ENCODE data around the gene SYT7. TPM values are rescaled to one million over a fixed set of nuclear protein-coding genes. Genes with fewer than 3 reads are reported as not detected.

The SYT7 gene
- polyA plus RNA-seq, 3 donors, result 5.0 to 6.5 (median 5.0) TPM

GRCh38 chr11:61586792-61587430 is 6.0 kb upstream of the SYT7 start:
- no peak for DNase-seq

DNA sequence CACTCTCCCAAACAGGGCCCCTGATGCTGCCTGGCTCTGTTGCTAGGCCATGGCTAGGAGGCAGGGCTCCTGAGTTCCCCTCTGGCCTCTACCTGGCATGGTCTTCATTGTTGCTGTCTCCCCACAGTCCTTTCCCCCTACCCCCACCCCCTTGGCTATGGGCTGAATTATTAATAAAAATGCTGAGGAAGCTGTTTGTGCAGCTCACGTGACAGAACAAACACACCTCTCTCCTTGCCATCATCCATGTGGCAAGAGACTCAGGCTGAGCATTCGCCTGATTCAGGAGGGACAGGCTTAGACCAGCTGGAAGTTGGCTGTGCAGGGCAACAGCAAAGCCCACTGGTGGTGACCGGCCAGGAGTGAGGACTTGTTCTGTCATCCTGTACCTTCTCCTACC is 4.2 kb upstream of the SYT7 start:
- DNase-seq, result no peak

- no peak for DNase-seq
Measured at GRCh38 chr11:61581931-61582330, 1.1 kb upstream of the SYT7 start.

- DNase-seq, result no peak
Measured at GRCh38 chr11:61580271-61580888, 496 bp downstream of the SYT7 start.

GRCh38 chr11:61579676-61580270 is 1.1 kb downstream of the SYT7 start:
- no peak for DNase-seq

DNA sequence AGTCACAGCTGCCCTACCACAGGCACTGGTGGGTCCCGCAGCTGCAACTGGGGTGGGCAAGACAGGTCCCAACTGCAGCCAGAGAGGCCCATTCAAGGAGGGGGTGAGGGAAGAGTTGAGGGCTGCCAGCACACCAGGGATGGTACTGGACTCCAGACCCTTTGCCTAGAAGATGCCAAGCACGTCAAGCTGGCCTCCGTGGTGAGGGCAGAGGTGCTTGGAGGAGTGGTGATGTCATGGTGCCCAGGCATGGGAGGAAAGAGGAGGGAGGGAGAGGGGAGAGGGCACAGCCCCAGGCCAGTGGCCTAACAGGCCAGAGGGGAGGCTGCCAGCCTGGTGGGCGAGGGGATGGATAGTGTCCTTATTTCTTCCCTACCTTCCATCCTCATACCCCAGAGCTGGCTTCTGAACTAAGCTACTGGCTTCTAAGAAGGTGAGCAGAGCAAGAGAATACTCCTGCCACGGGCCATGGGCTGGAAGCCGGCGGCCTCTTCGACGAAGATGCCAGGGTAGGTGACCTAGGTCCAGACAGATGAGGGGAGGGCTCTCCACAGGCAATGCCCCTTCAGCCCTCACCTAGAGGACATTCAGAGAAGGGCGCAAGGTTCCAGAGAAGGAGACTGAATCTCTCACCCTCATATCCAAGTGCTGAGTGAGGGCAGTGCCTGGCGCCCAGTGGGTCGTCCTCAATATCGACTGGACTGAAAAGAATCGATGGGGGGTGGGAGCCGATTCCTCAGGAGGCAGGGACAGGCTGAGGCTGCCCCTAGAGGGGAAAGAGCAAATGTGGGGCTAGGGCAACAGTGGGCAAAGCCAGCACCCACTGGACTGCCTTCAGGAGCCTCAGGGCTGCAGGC is 1.8 kb downstream of the SYT7 start:
- no peak for DNase-seq

- DNase-seq, result no peak
Measured at GRCh38 chr11:61577383-61578118, 3.3 kb downstream of the SYT7 start.

GRCh38 chr11:61575886-61576861 is 4.7 kb downstream of the SYT7 start:
- DNase-seq, result no peak

GRCh38 chr11:61574611-61575010 is 6.3 kb downstream of the SYT7 start:
- no peak for DNase-seq

- DNase-seq, result no peak
Measured at GRCh38 chr11:61572913-61573312, 8.0 kb downstream of the SYT7 start.

- no peak for DNase-seq
Measured at GRCh38 chr11:61571869-61572268, 9.0 kb downstream of the SYT7 start.

DNA sequence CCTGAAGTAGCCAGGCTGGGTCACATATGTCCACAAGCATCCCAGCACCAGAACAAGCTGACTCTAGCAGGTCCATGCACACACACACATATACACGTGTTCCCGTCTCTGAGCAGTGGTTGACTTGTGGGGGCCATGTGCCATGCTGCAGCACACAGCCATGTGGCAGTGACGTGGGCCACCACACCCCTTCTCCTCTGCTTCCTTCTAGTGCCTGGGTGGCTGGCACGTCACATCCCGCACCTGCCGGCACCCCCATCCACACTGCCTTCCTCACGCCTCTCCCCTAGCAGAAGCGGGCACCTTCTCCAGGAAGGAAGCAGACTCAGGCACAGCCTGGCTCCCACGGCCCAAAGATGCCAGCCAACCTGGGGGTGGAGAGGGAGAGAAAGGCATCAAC is 9.5 kb downstream of the SYT7 start:
- no peak for DNase-seq

DNA sequence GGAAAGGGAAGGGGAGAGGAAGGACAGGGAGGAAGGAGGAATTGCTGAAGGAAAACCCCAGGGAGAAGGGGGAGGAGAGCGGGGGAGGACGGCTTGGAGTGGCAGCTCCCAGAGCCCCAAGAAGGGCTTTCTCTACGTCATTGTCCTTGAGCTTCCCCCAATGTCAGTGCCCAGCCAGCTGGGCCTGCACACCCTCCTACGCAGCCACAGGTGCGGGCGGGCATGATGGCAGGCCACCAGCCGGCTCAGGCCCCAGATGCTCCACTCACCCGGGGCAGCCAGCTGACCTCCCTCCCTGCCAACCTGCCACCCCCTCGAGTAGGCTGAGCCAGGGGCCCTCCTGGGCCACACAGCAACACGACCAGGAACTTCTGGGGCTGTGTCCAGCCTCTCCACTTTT is 11.2 kb downstream of the SYT7 start:
- no peak for DNase-seq

- no peak for DNase-seq
Measured at GRCh38 chr11:61569018-61569417, 11.9 kb downstream of the SYT7 start.

DNA sequence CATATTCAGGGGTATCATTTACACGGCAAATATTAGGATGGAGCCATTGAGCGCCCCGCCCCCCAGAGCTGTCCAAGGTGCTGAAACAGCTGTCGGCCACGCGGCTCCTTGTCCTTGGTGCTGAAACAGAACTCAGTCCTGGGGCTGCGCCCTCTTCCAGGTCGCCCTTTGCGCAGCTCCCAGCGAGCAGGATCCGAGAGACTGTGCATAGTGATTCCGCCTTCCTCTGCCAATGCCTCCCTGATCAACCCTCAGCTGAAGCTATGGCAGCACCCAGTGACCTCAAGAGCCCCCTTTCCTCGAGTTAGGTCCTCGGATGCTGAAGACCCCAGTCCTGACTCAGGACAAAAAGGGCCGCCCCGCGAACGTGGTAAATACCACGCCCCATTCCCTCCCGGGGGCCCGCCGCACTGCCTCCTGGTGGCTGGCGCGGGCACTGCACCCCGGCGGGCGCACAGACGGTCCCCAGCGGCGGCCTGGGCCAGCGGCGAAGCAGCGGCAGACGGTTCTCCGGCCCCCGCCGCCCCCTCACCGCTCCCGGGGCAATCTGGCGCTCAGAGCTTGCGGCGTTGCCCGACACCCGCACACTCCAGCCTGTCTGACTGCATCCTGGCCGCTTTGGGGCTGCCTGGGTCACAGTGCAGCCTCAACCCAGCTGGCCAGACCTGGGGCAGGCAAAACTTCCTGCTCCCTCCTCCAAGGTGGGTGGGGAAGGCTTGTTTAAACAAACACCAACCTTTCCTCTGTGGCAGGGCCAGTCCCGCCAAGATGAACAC is 13.4 kb downstream of the SYT7 start:
- DNase-seq, result peak; percentile 83

- no peak for DNase-seq
Measured at GRCh38 chr11:61564936-61565696, 15.8 kb downstream of the SYT7 start.

- DNase-seq, result no peak
Measured at GRCh38 chr11:61560751-61561150, 20.1 kb downstream of the SYT7 start.

DNA sequence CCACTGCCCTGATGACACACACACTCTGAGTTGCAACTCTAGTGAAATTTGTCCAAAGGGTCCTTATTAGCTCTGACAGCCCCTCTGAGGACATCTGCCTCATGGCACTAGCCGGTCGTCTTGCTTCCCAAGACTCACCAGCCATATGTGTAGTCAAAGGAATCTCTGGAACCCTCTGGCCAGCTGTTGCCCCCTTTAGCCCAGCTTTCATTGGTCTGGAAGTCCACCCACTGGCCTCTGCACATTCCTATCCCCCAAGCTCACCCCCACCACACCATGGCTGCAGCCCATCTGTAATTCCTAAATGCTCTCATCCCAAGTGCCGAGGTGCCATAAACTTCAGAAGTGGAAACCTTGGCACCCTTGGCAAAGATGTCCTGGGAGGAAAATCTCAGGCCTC is 24.3 kb downstream of the SYT7 start:
- DNase-seq, result no peak

GRCh38 chr11:61555978-61556377 is 24.9 kb downstream of the SYT7 start:
- no peak for DNase-seq
